Activated CD4-positive, CD25-positive, alpha-beta regulatory T cell treated with anti-CD3 and anti-CD28 coated beads, Interleukin-2, amount 50 U/mL, for 72 hours (primary cell): Measurements from ENCODE around the gene CINP.
"Not testable (repeated sequence)": the region's sequence is repeated elsewhere in the genome, so short reads cannot be mapped to it uniquely, and the experiment has no call there.

Experiments
- DNase-seq: peaks from one replicate; pipeline ENCODE4 v3.0.0; 2021

CINP gene

DNA sequence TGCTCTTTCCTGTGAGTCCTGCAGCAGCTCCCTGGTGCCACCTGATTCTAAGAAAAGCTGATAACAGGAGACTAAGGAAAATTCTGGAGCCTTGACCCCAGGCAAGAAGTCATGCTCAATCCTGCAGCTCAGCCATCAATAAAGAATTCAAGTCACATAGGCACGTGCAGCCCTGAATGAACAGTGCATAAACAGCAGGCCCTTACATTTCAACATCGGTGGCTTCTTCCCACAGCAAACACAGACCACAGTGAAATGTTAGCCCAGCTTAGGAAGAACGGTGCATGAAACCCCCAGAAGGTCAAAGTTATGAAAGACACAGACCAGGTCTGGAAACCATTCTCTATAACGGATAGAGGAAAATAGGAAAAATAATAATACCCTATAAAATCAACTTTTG is 10.5 kb downstream of the CINP start:
- no peak for DNase-seq

- DNase-seq: not testable (repeated sequence)
Measured at GRCh38 chr14:102351593-102351992, 11.1 kb downstream of the CINP start.

- DNase-seq: no peak
Measured at GRCh38 chr14:102351023-102351422, 11.7 kb downstream of the CINP start.

GRCh38 chr14:102348376-102348775 is 14.3 kb downstream of the CINP start:
- DNase-seq: no peak

DNA sequence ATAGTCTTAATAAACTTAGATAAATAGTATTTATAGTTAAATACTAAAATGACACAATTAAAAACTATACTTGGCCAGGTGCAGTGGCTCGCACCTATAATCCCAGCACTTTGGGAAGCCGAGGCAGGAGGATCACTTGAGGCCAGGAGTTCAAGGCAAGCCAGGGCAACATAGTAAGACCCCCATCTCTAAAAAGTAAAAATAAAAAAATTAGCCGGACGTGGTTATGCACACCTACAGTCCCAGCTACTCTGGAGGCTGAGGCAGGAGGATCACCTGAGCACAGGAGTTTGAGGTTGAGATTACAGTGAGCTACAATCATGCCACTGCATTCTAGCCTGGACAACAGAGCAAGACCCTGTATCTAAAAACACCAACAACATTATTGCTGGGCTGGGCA is 16.0 kb downstream of the CINP start:
- DNase-seq: no peak

DNA sequence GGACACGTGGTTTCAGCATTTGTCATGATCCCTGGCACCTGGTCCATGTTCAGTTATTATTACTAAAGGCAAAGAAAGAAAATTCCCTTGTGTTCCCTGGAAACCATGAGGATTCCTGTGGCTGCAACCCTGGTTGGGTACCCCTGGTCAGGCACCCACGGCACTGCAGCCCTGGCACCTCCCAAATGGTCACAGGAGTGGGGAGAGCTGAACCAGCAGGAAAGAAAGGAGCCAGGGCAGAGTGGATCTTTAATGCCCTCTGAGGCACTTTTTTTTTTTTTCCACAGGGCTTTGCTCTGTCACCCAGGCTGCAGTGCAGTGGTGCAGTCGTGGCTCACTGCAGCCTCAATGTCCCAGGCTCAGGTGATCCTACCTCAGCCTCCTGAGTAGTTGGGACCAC is 17.5 kb downstream of the CINP start:
- DNase-seq: no peak

DNA sequence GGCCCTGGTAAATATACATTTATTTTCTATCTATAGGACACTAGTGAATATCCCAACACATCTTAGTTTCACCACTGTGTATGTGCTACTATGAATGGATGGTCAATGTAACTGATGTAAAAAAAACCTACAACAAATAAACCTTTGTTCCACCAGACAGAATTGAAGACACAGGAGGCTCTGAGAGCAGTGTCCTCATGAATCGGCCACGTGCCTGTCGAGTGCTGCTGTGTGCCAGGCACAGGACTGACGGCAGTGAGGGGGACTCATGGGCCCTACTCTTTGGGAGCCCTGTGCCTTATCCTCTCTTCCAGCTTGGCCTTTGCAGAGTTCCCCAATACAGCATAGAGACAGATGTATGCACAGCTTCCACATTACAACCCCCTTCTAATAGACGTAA is 18.2 kb downstream of the CINP start:
- DNase-seq: no peak

GRCh38 chr14:102344084-102344483 is 18.6 kb downstream of the CINP start:
- no peak for DNase-seq

- no peak for DNase-seq
Measured at GRCh38 chr14:102342238-102342637, 20.5 kb downstream of the CINP start.

DNA sequence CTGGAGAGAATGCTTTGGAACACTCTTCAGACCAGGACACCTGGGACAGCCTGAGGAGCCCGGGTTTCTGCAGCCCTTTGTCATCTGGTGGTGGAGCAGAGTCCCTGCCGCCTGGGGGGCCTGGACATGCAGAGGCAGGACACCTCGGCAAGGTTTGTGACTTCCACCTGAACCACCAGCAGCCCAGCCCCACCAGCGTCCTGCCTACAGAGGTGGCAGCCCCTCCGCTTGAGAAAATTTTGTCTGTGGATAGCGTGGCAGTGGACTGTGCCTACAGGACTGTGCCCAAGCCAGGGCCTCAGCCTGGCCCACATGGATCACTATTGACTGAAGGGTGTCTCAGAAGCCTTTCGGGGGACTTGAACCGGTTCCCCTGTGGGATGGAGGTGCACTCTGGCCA is 21.1 kb downstream of the CINP start:
- no peak for DNase-seq

GRCh38 chr14:102338724-102339123 is 24.0 kb downstream of the CINP start:
- no peak for DNase-seq

- DNase-seq: no peak
Measured at GRCh38 chr14:102335163-102335562, 27.5 kb downstream of the CINP start.

DNA sequence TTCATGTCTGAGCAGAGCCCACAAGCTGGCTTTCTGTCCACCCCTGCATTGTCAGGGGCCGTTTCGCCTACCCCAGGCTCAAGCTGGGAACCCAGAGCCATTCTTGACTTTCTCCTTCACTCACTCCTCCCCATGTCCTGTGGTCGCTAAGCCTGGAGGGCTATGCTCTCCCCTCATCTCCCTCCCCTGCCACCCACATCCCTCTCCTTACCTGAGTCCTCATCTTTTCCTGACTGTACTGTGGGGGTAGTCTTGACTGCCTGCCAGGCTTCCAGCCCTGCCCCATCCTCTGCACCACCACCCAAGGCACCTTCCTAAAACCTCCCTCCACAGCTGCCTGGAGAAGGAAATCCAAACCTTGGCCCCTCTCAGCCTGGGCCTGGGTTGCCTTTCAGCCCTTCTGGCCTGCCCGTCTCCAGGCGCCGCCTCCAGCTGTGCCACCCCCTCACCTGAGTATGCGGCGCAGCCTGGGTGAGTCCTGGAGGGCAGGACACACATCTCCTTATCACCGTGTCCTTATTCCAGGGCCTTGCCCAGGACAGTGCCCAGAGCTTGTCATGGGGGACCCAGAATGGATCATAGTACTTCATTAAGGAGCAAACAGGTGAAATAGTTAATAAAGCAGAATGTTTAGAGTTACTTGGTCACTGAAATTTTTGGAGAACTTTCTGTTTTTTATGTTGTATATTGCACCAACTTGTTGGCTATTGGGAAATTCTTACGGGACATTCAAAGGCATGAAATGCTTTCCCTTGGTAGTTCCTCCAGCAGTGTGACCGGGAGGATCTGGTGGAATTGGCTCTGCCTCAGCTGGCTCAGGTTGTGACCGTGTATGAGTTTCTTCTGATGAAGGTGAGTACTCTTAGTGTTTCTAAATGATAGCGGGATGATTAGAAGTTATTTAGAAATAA is 28.6 kb downstream of the CINP start:
- DNase-seq: no peak

DNA sequence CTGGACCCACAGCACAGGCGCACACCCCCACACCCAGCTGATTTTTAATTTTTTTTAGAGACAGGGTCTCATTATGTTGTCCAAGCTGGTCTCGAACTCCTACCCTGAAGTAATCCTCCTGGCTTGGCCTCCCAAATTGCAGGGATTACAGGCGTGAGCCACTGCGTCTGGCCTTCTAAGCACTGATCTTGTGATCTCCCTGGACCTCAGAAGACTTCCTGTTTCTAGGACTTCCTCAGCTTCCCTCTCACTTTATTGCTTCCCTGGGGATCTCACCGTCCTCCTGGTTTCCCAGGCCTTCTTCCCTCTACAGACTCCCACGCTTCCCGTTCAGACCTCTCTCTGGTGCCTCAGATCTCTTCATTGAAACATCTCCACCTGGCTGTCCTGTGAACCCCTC is 29.3 kb downstream of the CINP start:
- no peak for DNase-seq

DNA sequence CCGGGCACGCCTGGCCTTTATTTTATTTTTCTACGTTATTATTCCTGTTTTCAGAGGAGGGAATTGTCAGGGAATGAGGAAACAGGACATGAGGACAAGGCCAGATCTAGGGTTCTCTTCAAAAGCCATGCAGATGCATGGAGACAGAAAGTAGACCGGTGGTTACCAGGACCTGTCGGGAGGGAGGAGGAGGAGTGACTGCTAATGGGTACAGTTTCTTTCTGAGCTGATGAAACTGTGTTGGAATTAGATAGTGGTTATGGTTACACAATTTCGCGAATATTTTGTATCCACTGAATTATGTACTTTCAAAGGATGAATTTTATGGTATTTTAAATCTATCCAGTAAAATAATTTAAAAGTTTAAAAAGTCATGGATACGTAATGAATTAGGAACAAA is 31.9 kb downstream of the CINP start:
- DNase-seq: no peak

DNA sequence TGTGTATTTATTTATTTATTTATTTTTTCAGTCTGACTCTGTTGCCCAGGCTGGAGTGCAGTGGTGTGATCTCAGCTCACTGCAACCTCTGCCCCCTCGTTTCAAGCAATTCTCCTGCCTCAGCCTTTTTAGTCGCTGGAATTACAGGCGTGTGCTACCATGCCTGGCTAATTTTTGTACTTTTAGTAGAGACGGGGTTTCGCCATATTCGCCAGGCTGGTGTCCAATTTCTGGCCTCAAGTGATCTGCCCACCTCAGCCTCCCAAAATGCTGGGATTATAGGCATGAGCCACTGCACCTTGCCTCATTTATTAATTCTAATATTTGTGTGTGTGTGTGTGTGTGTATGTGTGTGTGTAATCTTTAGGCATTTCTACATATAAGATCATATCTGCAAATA is 33.3 kb downstream of the CINP start:
- not testable (repeated sequence) for DNase-seq

DNA sequence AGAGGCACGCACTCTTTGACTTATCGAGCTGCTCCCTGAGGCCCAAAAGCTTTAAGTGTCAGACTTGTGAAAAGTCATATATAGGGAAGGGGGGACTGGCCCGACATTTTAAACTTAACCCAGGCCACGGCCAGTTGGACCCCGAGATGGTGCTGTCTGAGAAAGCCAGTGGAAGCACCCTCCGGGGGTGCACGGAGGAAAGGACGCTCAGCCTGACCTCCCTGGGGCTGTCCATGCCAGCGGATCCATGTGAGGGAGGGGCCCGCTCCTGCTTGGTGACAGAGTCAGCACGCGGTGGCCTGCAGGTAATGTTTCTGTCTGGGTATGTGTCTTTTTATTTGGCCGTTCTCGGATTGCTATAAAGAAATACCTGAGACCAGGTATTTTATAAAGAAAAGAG is 36.1 kb downstream of the CINP start:
- DNase-seq: no peak

DNA sequence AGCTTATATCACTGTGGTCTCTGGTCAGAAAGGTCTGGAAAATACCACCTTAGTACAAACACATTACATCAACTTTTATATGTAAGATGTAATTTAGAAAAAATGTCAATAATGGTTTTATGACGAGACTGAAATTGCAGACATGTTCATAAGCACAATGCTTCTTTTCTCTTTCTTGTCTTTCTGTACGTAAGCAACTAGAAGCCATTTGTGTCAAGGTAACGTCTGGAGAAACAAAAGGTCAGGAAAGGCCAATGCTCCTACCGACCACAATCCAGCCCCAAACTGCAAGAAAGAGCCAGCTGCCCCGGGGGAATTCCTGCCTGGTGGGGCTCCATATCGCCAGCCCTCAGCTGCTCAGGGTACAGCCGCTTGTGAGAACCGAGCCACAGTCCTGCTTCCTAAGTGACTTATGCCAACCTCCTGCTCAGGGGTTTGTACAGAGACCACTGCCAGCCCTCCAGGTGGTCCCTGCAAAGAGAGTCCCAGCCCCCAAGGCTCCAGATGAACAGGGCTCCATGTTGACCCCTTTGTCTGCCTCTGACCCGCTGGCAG is 36.8 kb downstream of the CINP start:
- no peak for DNase-seq

DNA sequence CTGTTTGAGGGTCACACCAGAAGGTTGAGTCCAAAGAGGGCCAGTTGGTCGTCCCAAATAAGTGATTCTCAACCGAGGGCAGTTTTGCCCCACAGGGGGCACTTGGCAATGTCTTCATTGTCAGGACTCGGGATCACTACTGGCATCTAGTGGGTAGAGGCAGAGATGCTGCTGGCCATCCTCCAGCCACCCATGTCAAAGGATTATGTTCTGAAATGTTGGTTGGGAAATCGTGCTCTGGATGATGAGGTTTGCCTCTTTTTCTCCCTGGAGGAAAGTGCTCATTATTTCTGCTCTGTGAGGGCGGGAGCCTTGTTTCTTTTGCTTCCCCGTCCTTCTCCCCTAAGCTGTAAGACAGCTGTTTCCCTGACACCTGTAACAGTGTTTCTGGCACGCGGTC is 39.6 kb downstream of the CINP start:
- DNase-seq: no peak

DNA sequence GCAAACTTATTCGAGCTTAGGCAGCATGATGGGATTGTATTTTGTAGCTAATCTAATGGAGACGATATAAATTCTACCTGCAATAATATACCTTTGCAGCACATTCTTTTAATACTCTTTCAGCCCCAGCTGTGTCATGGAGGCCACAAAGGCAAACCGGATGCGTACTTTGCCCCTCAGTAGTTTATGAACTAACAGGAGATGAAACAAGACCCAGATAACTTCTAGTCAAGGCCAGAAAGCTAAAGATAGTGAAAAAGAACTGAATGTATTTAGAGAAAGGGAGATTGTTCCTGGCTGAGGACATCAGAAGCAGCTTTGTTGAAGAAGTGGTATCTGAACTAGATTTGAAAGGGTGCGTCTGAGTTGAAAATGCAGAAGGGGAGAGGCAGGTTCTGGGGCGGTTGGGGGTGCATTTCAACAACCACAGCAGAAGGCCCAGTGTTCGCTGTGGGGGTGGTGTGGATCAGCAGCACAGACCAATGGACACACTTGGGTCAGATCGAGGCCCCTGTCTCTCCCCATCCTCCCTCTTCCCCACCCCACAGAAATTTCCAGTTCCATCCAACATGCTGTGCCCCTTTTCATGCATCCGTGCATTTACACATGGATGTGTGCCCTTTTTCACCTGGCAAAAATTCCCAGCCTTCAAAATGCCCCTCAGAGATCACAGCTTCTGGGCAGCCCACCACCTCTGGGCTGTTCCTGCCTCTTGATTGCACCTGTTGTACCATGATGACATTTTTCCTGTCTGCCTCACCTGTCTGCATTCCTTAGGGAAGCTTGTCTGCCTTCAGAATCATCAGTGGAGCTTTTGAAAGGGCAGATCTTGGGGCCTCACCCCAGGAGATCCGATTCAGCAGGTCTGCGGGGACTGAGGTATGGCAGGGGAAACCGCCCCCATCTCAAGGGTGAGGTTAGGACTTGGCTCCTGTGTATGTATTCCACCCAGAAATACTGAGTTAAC is 41.0 kb downstream of the CINP start:
- DNase-seq: no peak

- no peak for DNase-seq
Measured at GRCh38 chr14:102320671-102321455, 41.8 kb downstream of the CINP start.

DNA sequence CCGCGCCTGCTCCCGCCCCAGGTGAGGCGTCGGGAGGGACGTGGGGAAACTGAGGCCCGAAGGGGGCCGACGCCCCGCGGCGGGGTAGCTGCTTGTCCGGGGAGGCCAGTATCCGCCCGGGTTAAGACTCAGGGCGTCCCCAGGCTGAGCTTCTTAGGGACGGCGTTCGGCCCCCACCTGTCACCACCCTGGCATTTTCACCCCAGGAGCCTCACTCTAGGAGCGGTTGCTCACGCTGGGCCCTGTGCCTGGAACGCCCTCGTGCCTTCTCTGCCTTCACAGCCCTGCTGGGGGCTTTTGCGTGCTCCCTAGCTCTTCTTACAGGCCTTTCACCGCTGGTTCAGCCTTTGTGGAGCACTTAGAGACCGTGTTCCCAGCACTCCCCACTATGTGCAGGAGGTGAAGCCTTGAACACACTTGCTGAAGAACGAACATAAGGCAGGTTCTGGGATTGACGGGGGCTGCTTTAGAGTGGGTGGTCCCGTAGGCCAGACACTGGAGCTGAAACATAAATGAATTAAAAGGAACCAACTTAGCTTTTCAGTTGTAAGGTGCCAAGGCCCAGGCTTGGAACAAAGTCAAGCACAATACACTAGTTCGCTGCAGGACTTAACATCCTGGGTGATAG is 42.5 kb downstream of the CINP start:
- peak; percentile 64 for DNase-seq
